Large intestine (tissue), 3 donors: ENCODE measurements around the gene PNPLA1. TPM values are rescaled to one million over a fixed set of nuclear protein-coding genes. Genes with fewer than 3 reads are reported as not detected.

Source experiments
- DNase-seq, 2 donors: peaks; one replicate each; pipeline versions ENCODE4 v3.0.0 to v3.0.0-alpha.2; 2013
- H3K27ac ChIP-seq: one replicate; pipeline ENCODE4 v1.5.1; 2013; ENCODE audit warnings: low read length
- H3K27me3 ChIP-seq: 2 replicates; pipeline ENCODE4 v1.6.1; 2013; ENCODE audit warnings: low read length; ENCODE audit not compliant: control insufficient read depth, insufficient read depth
- H3K36me3 ChIP-seq: 2 replicates; pipeline ENCODE4 v1.6.1; 2013; ENCODE audit warnings: low read length; ENCODE audit not compliant: control insufficient read depth, insufficient read depth
- H3K4me1 ChIP-seq: one replicate; pipeline ENCODE4 v1.6.1; 2013; ENCODE audit warnings: low read length; ENCODE audit not compliant: control insufficient read depth, insufficient read depth
- H3K4me3 ChIP-seq: one replicate; pipeline ENCODE4 v1.5.1; 2013; ENCODE audit warnings: low read length
- H3K9me3 ChIP-seq: one replicate; pipeline ENCODE4 v1.6.1; 2013; ENCODE audit warnings: mild to moderate bottlenecking, low read depth, low read length, moderate library complexity; ENCODE audit not compliant: control insufficient read depth
- WGBS: methylation state at CpG from one replicate; pipeline ENCODE4 v1.1.5; 2013; ENCODE audit warnings: low lambda C conversion rate; ENCODE audit not compliant: insufficient coverage; 5-methylcytosine and 5-hydroxymethylcytosine counted together
- polyA plus RNA-seq: library from polyadenylated mRNA; unstranded; fragments of 120-200 nt; gene quantifications from one replicate; pipeline ENCODE4 v1.2.1, GENCODE V29; 2013

The PNPLA1 gene
- polyA plus RNA-seq, 1 donor, result 3.3 TPM

- WGBS, result no CpG with 5 or more reads among the region's 13 CpGs
- Histone ChIP-seq H3K36me3 (no peaks in the 10 kb centered on the region), H3K27ac (no peak overlapping the region), H3K4me3 (no peak overlapping the region), H3K4me1 (peaks cover 41% of the 10 kb centered on the region), H3K9me3 (no peaks in the 10 kb centered on the region), H3K27me3 (no peaks in the 10 kb centered on the region)
- DNase-seq, result no peak
Observed at GRCh38 chr6:36345681-36346466, 76.0 kb downstream of the PNPLA1 start.

- DNase-seq, result no peak
- Histone ChIP-seq H3K4me1 (peaks cover 46% of the 10 kb centered on the region), H3K27ac (peak overlapping the region; percentile 87), H3K9me3 (no peaks in the 10 kb centered on the region), H3K27me3 (no peaks in the 10 kb centered on the region), H3K36me3 (no peaks in the 10 kb centered on the region), H3K4me3 (no peak overlapping the region)
- no CpG with 5 or more reads among the region's 20 CpGs for WGBS
Observed at GRCh38 chr6:36346486-36347273, 76.8 kb downstream of the PNPLA1 start.

DNA sequence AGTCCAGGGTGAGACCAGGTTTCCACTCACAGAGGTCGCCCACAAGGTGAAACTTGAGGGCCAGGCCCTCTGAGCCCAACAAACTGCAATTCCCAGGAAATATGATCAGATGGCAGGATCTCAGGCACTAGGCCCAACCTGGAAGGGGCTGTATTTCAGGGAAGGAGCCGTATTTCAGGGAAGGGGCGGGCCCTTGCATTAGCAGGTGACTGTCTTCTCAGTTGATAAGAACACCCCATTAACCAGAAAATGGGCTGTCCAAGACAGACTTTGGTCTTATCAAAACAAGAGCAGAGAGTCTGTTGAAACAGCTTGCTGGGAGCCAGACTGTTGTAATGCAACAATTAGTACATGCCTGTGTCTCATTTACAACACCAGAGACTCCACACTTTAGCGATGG lies 77.8 kb downstream of the PNPLA1 start:
- no CpG with 5 or more reads among the region's 4 CpGs for WGBS
- Histone ChIP-seq H3K36me3 (no peaks in the 10 kb centered on the region), H3K4me3 (no peak overlapping the region), H3K27me3 (no peaks in the 10 kb centered on the region), H3K4me1 (peaks cover 50% of the 10 kb centered on the region), H3K9me3 (no peaks in the 10 kb centered on the region), H3K27ac (peak overlapping the region; percentile 87)
- DNase-seq, result peak; percentile 91 to 96

DNA sequence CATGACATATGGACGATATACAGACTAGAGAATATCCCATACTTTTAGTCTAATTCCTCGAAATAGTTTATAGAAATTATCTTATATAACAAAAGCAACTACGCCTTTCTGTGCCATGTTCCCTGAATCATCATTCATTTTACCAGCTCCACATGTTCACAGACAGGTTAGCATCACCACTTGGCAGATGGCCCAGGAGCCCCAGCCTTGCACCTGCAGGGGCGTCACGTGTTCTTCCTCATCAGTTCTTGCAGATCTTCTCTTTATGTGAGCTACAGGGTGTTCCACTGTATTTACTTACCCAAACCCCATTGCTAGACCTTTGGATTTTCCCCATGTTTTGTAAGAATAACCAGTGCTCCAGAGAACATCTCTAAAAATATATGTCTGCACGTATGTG lies 79.4 kb downstream of the PNPLA1 start:
- H3K27me3 ChIP-seq, result no peaks in the 10 kb centered on the region
- no peaks in the 10 kb centered on the region for H3K9me3 ChIP-seq
- DNase-seq, result peak; percentile 84 to 94
- 42% methylated on average over 3 of the region's 6 CpGs for WGBS
- H3K36me3 ChIP-seq, result no peaks in the 10 kb centered on the region
- peak overlapping the region; percentile 87 for H3K27ac ChIP-seq
- H3K4me3 ChIP-seq, result no peak overlapping the region
- peaks cover 50% of the 10 kb centered on the region for H3K4me1 ChIP-seq

GRCh38 chr6:36350082-36350481 lies 80.2 kb downstream of the PNPLA1 start:
- DNase-seq, result peak in 1 of 2 donors; percentile 29
- H3K36me3 ChIP-seq, result no peaks in the 10 kb centered on the region
- peaks cover 50% of the 10 kb centered on the region for H3K4me1 ChIP-seq
- no peaks in the 10 kb centered on the region for H3K27me3 ChIP-seq
- H3K9me3 ChIP-seq, result no peaks in the 10 kb centered on the region
- peak overlapping the region; percentile 87 for H3K27ac ChIP-seq
- no peak overlapping the region for H3K4me3 ChIP-seq
- WGBS, result no CpG with 5 or more reads among the region's 4 CpGs

- H3K9me3 ChIP-seq, result no peaks in the 10 kb centered on the region
- H3K27me3 ChIP-seq, result no peaks in the 10 kb centered on the region
- H3K4me3 ChIP-seq, result no peak overlapping the region
- peak overlapping the region; percentile 87 for H3K27ac ChIP-seq
- 20% methylated on average over 2 of the region's 15 CpGs for WGBS
- DNase-seq, result peak; percentile 60 to 87
- peaks cover 50% of the 10 kb centered on the region for H3K4me1 ChIP-seq
- no peaks in the 10 kb centered on the region for H3K36me3 ChIP-seq
Observed at GRCh38 chr6:36350681-36351571, 81.1 kb downstream of the PNPLA1 start.

GRCh38 chr6:36352477-36353157 lies 82.8 kb downstream of the PNPLA1 start:
- DNase-seq, result no peak
- WGBS, result 64% methylated on average over 3 of the region's 8 CpGs
- no peaks in the 10 kb centered on the region for H3K27me3 ChIP-seq

GRCh38 chr6:36353411-36353915 lies 83.6 kb downstream of the PNPLA1 start:
- no CpG with 5 or more reads among the region's 4 CpGs for WGBS
- H3K36me3 ChIP-seq, result no peaks in the 10 kb centered on the region
- DNase-seq, result no peak
- no peaks in the 10 kb centered on the region for H3K9me3 ChIP-seq
- H3K27ac ChIP-seq, result no peak overlapping the region
- peaks cover 45% of the 10 kb centered on the region for H3K4me1 ChIP-seq
- no peak overlapping the region for H3K4me3 ChIP-seq
- H3K27me3 ChIP-seq, result no peaks in the 10 kb centered on the region

More at GRCh38 chr6:36352477-36353157, 82.8 kb downstream of the PNPLA1 start:
- no peaks in the 10 kb centered on the region for H3K36me3 ChIP-seq
- H3K27ac ChIP-seq, result no peak overlapping the region
- H3K4me1 ChIP-seq, result peaks cover 42% of the 10 kb centered on the region
- H3K4me3 ChIP-seq, result no peak overlapping the region
- no peaks in the 10 kb centered on the region for H3K9me3 ChIP-seq

- Histone ChIP-seq H3K36me3 (no peaks in the 10 kb centered on the region), H3K27ac (no peak overlapping the region), H3K27me3 (no peaks in the 10 kb centered on the region), H3K4me1 (peaks cover 32% of the 10 kb centered on the region), H3K9me3 (no peaks in the 10 kb centered on the region), H3K4me3 (no peak overlapping the region)
- no peak for DNase-seq
- no CpG with 5 or more reads among the region's 4 CpGs for WGBS
Observed at GRCh38 chr6:36355819-36356218, 86.0 kb downstream of the PNPLA1 start.
